Measurements from ENCODE around the gene PKP4.

DNA sequence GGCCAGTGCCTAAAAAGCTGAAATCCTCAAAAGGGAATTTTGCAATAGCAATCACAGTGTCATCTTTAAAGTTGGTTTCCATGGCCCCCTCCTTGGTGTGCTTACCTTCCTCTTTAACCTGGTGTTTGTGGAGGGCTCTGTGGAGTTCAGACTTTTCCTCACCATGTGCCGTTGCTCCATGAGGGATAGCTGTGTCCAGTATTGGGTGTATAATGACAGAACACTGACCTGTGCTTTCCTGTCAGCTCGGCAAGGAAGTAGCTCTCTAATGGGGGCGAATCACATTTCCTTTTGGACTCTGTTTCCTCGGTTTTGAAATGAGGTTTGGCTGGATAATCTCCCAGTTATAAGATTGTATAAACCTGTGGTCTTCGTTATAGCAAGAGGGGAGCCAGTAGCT, 172.4 kb downstream of the PKP4 start:
- TF ChIP-seq CTCF (conservative IDR thresholded peaks at IDR 0.05; ENCODE audit: low read length) (no peak), EZH2phosphoT487 (IDR thresholded peaks at IDR 0.05; ENCODE audit: borderline replicate concordance, low read depth, low read length) (no peak)

Data from OCI-LY7 (cell line).